NCI-H1417 treated with DMSO at 0.1 percent for 48 hours (cell line): ENCODE data around the gene FASN.

ENCODE experiments used
- DNase-seq: peaks from one replicate; lab custom pipeline; 2025; lab: John Stamatoyannopoulos, UW

FASN gene

GRCh38 chr17:82117139-82118090 lies 19.4 kb upstream of the FASN start:
- no peak for DNase-seq

- DNase-seq = no peak
These were observed 18.2 kb upstream of the FASN start for GRCh38 chr17:82116246-82116645.

- DNase-seq = no peak
These were observed 16.8 kb upstream of the FASN start for GRCh38 chr17:82114872-82115271.

- no peak for DNase-seq
These were observed 16.4 kb upstream of the FASN start for GRCh38 chr17:82114447-82114846.

- no peak for DNase-seq
These were observed 15.9 kb upstream of the FASN start for GRCh38 chr17:82113941-82114340.

GRCh38 chr17:82113422-82113821 lies 15.4 kb upstream of the FASN start:
- DNase-seq = no peak

GRCh38 chr17:82112914-82113311 lies 14.9 kb upstream of the FASN start:
- no peak for DNase-seq

- no peak for DNase-seq
These were observed 14.3 kb upstream of the FASN start for GRCh38 chr17:82112181-82112913.

GRCh38 chr17:82110298-82110697 lies 12.3 kb upstream of the FASN start:
- no peak for DNase-seq

GRCh38 chr17:82108961-82109475 lies 11.0 kb upstream of the FASN start:
- no peak for DNase-seq

GRCh38 chr17:82108496-82108945 lies 10.5 kb upstream of the FASN start:
- no peak for DNase-seq

- DNase-seq = no peak
These were observed 10.0 kb upstream of the FASN start for GRCh38 chr17:82108038-82108437.

- no peak for DNase-seq
These were observed 9.4 kb upstream of the FASN start for GRCh38 chr17:82107341-82107860.

- no peak for DNase-seq
These were observed 8.8 kb upstream of the FASN start for GRCh38 chr17:82106688-82107305.

GRCh38 chr17:82105882-82106687 lies 8.0 kb upstream of the FASN start:
- DNase-seq = no peak

GRCh38 chr17:82105417-82105881 lies 7.4 kb upstream of the FASN start:
- no peak for DNase-seq

- no peak for DNase-seq
These were observed 6.9 kb upstream of the FASN start for GRCh38 chr17:82104797-82105416.

GRCh38 chr17:82103553-82104451 lies 5.8 kb upstream of the FASN start:
- DNase-seq = no peak
